H1 (cell line): ENCODE data around the gene PAGE1. TPM values are rescaled to one million over a fixed set of nuclear protein-coding genes. Genes with fewer than 3 reads are reported as not detected.

Source experiments
- BCL11A ChIP-seq, 2 experiments: IDR thresholded peaks; one replicate each; pipeline ENCODE4 v1.6.1; 2011; ENCODE audit warnings: low read depth in 2 of 2, low read length in 2 of 2, mild to moderate bottlenecking in 2 of 2
- CBX5 ChIP-seq: fragments of 300-800, 300-1000 bp; sonication (generic); IDR thresholded peaks from 2 replicates; pipeline ENCODE4 v1.7.1; 2016; ENCODE audit warnings: antibody characterized with exemption, low read length, low read depth
- CEBPB ChIP-seq: IDR thresholded peaks from 2 replicates; pipeline ENCODE4 v1.6.1; 2012; ENCODE audit warnings: low read depth, low read length
- RBBP5 ChIP-seq: IDR thresholded peaks from 2 replicates; pipeline ENCODE4 v1.7.1; 2012; ENCODE audit warnings: low read depth, mild to moderate bottlenecking, inconsistent platforms, low read length, moderate library complexity, borderline replicate concordance
- RFX5 ChIP-seq: IDR thresholded peaks from 2 replicates; pipeline ENCODE4 v1.6.1; 2011; ENCODE audit warnings: low read depth, low read length, improper control_type of control experiment, borderline replicate concordance
- SAP30 ChIP-seq: fragments of 300-600 bp; sonication (generic); IDR thresholded peaks from 2 replicates; pipeline ENCODE4 v1.7.1; 2012; ENCODE audit warnings: low read length, moderate library complexity, mild to moderate bottlenecking, inconsistent platforms; ENCODE audit not compliant: insufficient read depth, insufficient replicate concordance
- SUZ12 ChIP-seq: fragments of 200-600 bp; sonication (generic); IDR thresholded peaks from 2 replicates; pipeline ENCODE4 v1.6.1; 2012; ENCODE audit warnings: mild to moderate bottlenecking, inconsistent platforms, low read length, moderate library complexity, mixed read lengths
- polyA plus RNA-seq, 7 experiments: library from polyadenylated mRNA; depleted of rRNA in 3 of 7; stranded (reverse) in 5 of 7; unstranded in 2 of 7; fragments of >200 nt in 5 of 7; fragments of 200-250 nt in 2 of 7; gene quantifications; 1 replicate in 5 of 7; 2 replicates in 1 of 7; 4 replicates in 1 of 7; pipeline versions ENCODE4 v1.2.1 to v1.2.3, GENCODE V29; 2011 to 2013; ENCODE audit warnings: missing spikeins in 2 of 7, mixed read lengths in 2 of 7
- total RNA-seq: library from RNA; stranded (reverse); fragmentation: NEBNext Ultra II Directional; extraction: Animal tissue kit (Norgen Biotek cat#: 25700); gene quantifications from 2 replicates; pipeline ENCODE4 v1.2.1, GENCODE V29; 2021
- TF ChIP-seq, protein P1 (sequence below): fragments of 300-600 bp; sonication (generic); IDR thresholded peaks from 2 replicates; pipeline ENCODE4 v1.7.1; 2012; ENCODE audit warnings: low read length, moderate library complexity, mild to moderate bottlenecking, inconsistent platforms; ENCODE audit not compliant: insufficient replicate concordance

PAGE1 gene
- total and polyA plus RNA-seq, 2 of the 8 experiments (the other 6 are each of a cell fraction or from before 2014, with no cell fraction given) = not detected

DNA sequence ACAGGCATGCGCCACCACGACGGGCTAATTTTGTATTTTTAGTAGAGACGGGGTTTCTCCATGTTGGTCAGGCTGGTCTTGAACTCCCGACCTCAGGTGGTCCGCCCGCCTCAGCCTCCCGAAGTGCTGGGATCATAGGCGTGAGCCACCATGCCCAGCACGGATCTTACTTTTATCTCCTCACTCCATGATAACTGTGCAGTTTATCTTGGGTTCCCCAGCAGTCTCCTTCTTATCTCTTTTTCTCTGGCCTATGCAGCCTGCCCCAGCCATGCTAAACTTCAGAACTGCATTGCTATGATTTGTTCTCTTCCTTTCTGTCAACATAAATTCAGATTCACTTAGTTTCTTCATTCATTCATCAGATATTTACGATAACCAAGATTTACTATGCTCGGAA is 22.4 kb downstream of the PAGE1 start (continued):
- TF ChIP-seq, protein P1, sequence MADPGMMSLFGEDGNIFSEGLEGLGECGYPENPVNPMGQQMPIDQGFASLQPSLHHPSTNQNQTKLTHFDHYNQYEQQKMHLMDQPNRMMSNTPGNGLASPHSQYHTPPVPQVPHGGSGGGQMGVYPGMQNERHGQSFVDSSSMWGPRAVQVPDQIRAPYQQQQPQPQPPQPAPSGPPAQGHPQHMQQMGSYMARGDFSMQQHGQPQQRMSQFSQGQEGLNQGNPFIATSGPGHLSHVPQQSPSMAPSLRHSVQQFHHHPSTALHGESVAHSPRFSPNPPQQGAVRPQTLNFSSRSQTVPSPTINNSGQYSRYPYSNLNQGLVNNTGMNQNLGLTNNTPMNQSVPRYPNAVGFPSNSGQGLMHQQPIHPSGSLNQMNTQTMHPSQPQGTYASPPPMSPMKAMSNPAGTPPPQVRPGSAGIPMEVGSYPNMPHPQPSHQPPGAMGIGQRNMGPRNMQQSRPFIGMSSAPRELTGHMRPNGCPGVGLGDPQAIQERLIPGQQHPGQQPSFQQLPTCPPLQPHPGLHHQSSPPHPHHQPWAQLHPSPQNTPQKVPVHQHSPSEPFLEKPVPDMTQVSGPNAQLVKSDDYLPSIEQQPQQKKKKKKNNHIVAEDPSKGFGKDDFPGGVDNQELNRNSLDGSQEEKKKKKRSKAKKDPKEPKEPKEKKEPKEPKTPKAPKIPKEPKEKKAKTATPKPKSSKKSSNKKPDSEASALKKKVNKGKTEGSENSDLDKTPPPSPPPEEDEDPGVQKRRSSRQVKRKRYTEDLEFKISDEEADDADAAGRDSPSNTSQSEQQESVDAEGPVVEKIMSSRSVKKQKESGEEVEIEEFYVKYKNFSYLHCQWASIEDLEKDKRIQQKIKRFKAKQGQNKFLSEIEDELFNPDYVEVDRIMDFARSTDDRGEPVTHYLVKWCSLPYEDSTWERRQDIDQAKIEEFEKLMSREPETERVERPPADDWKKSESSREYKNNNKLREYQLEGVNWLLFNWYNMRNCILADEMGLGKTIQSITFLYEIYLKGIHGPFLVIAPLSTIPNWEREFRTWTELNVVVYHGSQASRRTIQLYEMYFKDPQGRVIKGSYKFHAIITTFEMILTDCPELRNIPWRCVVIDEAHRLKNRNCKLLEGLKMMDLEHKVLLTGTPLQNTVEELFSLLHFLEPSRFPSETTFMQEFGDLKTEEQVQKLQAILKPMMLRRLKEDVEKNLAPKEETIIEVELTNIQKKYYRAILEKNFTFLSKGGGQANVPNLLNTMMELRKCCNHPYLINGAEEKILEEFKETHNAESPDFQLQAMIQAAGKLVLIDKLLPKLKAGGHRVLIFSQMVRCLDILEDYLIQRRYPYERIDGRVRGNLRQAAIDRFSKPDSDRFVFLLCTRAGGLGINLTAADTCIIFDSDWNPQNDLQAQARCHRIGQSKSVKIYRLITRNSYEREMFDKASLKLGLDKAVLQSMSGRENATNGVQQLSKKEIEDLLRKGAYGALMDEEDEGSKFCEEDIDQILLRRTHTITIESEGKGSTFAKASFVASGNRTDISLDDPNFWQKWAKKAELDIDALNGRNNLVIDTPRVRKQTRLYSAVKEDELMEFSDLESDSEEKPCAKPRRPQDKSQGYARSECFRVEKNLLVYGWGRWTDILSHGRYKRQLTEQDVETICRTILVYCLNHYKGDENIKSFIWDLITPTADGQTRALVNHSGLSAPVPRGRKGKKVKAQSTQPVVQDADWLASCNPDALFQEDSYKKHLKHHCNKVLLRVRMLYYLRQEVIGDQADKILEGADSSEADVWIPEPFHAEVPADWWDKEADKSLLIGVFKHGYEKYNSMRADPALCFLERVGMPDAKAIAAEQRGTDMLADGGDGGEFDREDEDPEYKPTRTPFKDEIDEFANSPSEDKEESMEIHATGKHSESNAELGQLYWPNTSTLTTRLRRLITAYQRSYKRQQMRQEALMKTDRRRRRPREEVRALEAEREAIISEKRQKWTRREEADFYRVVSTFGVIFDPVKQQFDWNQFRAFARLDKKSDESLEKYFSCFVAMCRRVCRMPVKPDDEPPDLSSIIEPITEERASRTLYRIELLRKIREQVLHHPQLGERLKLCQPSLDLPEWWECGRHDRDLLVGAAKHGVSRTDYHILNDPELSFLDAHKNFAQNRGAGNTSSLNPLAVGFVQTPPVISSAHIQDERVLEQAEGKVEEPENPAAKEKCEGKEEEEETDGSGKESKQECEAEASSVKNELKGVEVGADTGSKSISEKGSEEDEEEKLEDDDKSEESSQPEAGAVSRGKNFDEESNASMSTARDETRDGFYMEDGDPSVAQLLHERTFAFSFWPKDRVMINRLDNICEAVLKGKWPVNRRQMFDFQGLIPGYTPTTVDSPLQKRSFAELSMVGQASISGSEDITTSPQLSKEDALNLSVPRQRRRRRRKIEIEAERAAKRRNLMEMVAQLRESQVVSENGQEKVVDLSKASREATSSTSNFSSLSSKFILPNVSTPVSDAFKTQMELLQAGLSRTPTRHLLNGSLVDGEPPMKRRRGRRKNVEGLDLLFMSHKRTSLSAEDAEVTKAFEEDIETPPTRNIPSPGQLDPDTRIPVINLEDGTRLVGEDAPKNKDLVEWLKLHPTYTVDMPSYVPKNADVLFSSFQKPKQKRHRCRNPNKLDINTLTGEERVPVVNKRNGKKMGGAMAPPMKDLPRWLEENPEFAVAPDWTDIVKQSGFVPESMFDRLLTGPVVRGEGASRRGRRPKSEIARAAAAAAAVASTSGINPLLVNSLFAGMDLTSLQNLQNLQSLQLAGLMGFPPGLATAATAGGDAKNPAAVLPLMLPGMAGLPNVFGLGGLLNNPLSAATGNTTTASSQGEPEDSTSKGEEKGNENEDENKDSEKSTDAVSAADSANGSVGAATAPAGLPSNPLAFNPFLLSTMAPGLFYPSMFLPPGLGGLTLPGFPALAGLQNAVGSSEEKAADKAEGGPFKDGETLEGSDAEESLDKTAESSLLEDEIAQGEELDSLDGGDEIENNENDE = no peak
- no peak for TF ChIP-seq RBBP5
- TF ChIP-seq CEBPB = no peak
- TF ChIP-seq SUZ12 = no peak
- TF ChIP-seq RFX5 = no peak
- TF ChIP-seq SAP30 = no peak
- TF ChIP-seq CBX5 = no peak
- TF ChIP-seq BCL11A (IDR thresholded peaks at IDR 0.05; ENCODE audit: low read depth in 2 of 2, low read length in 2 of 2) = no peak
